Hepatocyte (in vitro differentiated cells): ENCODE measurements around the gene FIBCD1.

Experiments
- CTCF ChIP-seq: fragments of 200-600 bp; sonication (generic); IDR thresholded peaks from 2 replicates; pipeline ENCODE4 v1.5.1; 2016; ENCODE audit warnings: antibody characterized with exemption, mild to moderate bottlenecking; ENCODE audit not compliant: poor library complexity
- EZH2 ChIP-seq: fragments of 200-600 bp; sonication (generic); IDR thresholded peaks from 2 replicates; pipeline ENCODE4 v1.6.1; 2016; ENCODE audit warnings: antibody characterized with exemption, mild to moderate bottlenecking, borderline replicate concordance
- EZH2phosphoT487 ChIP-seq: fragments of 200-600 bp; sonication (generic); IDR thresholded peaks from one replicate; pipeline ENCODE4 v1.6.1; 2018; ENCODE audit warnings: antibody characterized with exemption, mild to moderate bottlenecking, low read depth, moderate library complexity; ENCODE audit not compliant: unreplicated experiment, severe bottlenecking

DNA sequence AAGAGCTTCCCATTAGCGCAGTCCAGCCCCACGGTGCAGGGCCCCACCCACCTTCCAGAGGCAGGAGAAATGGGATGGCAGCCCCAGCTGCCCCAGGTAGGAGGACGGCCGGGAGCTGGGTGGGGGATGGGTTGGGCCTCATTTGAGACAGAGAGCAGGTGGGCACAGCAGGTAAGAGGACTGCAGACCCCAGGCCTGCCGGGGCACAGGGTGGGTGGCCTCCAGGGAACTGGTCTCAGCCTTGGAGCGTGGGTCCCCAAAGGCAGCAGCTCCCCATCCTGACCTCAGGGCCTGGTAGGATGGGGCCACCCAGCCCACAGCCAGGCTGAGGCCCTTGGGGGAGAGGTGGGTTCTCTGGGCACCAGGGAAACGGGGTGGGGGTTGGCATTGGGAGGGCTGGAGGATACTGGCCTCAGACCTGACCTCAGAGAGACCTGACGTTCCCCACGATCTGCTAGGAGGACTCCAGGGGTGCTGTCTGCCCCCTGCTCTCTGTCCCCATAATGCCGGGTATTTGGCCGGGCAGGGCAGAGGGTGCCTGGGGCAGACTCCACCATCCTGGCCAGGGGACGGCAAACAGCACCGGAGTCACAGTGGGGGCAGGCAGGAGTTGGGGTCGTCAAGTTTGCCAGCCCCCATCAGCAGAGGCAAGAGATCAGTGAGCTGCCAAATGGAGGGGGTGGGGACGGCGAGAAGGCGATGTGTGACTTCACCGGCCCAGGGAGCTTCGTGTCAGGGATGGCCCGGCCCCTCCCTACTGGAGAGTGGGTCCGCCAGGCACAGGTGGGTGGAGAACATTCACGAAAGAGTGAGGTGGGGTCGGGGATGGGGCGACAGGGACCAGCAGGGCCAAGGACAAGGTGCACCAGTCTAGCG lies 35.6 kb downstream of the FIBCD1 start:
- no peak for TF ChIP-seq CTCF
- no peak for TF ChIP-seq EZH2
- no peak for TF ChIP-seq EZH2phosphoT487
